ENCODE results near the gene HAL.

The HAL gene

DNA sequence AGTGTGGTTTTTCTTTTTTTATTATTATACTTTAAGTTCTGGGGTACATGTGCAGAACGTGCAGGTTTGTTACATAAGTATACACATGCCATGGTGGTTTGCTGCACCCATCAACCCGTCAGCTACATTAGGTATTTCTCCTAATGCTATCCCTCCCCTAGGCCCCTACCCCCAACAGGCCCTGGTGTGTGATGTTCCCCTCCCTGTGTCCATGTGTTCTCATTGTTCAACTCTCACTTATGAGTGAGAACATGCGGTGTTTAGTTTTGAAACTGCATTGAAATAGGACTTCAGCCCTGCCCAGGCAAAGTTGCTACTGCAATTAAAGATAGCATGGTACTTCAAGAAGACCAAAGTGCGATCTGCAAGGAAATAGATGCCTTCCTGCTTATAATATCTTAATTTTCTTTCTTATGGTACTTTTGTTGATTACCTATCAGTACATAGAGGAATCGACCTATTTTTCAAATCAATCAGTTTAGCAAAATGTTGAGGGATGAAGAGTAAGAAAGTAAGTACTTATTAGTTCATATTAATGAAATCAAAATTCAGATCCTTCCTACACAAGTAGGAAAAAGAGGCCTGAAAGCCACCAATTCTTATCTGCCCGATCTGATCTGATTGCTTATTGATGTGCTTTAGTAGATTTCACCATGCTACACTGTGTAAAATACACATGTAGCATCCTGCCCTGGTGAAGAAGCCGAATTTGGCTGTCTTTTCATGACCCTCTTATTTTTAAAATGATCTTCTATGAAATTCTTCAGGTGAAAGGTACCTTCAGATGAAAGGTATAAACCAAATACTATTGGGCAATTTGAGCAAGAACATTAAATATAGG is 37.6 kb upstream of the HAL start:
- H3K27me3 Mint-ChIP-seq: no peaks in the 10 kb centered on the region
- no peak overlapping the region for H3K27ac Mint-ChIP-seq
- H3K9me3 Mint-ChIP-seq: no peaks in the 10 kb centered on the region
- CTCF ChIA-PET: no interaction called here
- H3K4me1 Mint-ChIP-seq: peaks cover 16% of the 10 kb centered on the region
- no peak for DNase-seq
- peaks cover 10% of the 10 kb centered on the region for H3K36me3 Mint-ChIP-seq
- H3K4me3 Mint-ChIP-seq: peak overlapping the region; percentile 37

- no peaks in the 10 kb centered on the region for H3K27me3 Mint-ChIP-seq
- H3K4me3 Mint-ChIP-seq: no peak overlapping the region
- CTCF ChIA-PET: no interaction called here
- H3K9me3 Mint-ChIP-seq: no peaks in the 10 kb centered on the region
- H3K27ac Mint-ChIP-seq: no peak overlapping the region
- H3K4me1 Mint-ChIP-seq: peaks cover 16% of the 10 kb centered on the region
- DNase-seq: no peak
- peaks cover 27% of the 10 kb centered on the region for H3K36me3 Mint-ChIP-seq
Observed at GRCh38 chr12:96029826-96030225, 33.7 kb upstream of the HAL start.

GRCh38 chr12:96028538-96028937 is 32.4 kb upstream of the HAL start:
- Mint-ChIP-seq H3K9me3 (no peaks in the 10 kb centered on the region), H3K4me1 (peaks cover 16% of the 10 kb centered on the region), H3K27ac (no peak overlapping the region), H3K27me3 (no peaks in the 10 kb centered on the region), H3K4me3 (no peak overlapping the region), H3K36me3 (peaks cover 31% of the 10 kb centered on the region)
- CTCF ChIA-PET: no interaction called here
- DNase-seq: no peak

DNA sequence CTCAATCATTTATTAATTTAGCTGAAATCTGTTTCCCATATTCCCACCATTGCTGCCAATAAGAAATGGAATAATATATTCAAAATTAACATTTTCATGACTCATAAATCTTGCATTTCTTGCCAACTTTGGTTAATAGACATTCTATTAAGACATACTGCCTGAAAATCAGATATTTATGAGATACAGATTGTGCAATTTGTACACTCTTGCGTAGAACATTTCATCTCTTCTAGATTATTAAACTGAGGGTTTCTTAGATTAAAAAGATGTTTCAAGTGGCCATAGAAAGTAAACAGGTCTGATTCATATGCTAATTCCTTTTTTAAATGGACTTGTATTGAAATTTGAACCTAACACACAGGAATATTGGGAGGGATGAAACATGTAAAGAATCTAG is 30.2 kb upstream of the HAL start:
- Mint-ChIP-seq H3K36me3 (peaks cover 42% of the 10 kb centered on the region), H3K9me3 (no peaks in the 10 kb centered on the region), H3K27me3 (no peaks in the 10 kb centered on the region), H3K27ac (no peak overlapping the region), H3K4me1 (peaks cover 13% of the 10 kb centered on the region), H3K4me3 (no peak overlapping the region)
- DNase-seq: no peak
- CTCF ChIA-PET: no interaction called here

DNA sequence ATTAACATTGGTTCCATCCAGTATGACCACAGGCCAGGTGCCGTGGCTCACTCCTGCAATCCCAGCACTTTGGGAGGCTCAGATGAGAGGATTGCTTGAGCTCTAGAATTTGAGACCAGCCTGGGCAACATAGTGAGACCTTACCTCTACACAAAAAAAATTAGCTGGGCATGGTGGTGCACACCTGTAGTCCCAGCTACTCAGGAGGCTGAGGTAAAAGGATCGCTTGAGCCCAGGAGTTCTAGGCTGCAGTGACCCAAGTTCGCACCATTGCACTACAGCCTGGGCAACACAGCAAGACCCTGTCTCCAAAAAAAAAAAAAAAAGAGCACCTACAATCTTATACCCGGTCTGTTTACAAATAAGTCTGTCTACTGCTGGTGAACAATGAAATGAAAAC is 29.4 kb upstream of the HAL start:
- Mint-ChIP-seq H3K36me3 (peaks cover 45% of the 10 kb centered on the region), H3K4me3 (no peak overlapping the region), H3K4me1 (peaks cover 12% of the 10 kb centered on the region), H3K27me3 (no peaks in the 10 kb centered on the region), H3K9me3 (no peaks in the 10 kb centered on the region), H3K27ac (no peak overlapping the region)
- CTCF ChIA-PET: no interaction called here
- DNase-seq: no peak

- Mint-ChIP-seq H3K4me1 (peaks cover 4% of the 10 kb centered on the region), H3K27ac (no peak overlapping the region), H3K36me3 (peaks cover 36% of the 10 kb centered on the region), H3K4me3 (no peak overlapping the region), H3K27me3 (no peaks in the 10 kb centered on the region), H3K9me3 (no peaks in the 10 kb centered on the region)
- CTCF ChIA-PET: interaction anchor here (0.6 kb wide), 1 partner anchor 452 kb away, joined by 3 read pairs; no protein-coding TSS in a partner anchor
- DNase-seq: no peak
Observed at GRCh38 chr12:96020314-96021003, 24.3 kb upstream of the HAL start.

GRCh38 chr12:96015672-96016071 is 19.5 kb upstream of the HAL start:
- DNase-seq: no peak
- no peaks in the 10 kb centered on the region for H3K4me1 Mint-ChIP-seq
- CTCF ChIA-PET: interaction anchor here (1.7 kb wide), 1 partner anchor 18 kb away, joined by 4 read pairs; no protein-coding TSS in a partner anchor
- no peaks in the 10 kb centered on the region for H3K27me3 Mint-ChIP-seq
- peaks cover 32% of the 10 kb centered on the region for H3K36me3 Mint-ChIP-seq
- no peaks in the 10 kb centered on the region for H3K9me3 Mint-ChIP-seq
- no peak overlapping the region for H3K27ac Mint-ChIP-seq
- H3K4me3 Mint-ChIP-seq: no peak overlapping the region

GRCh38 chr12:96014943-96015599 is 18.9 kb upstream of the HAL start:
- no peak overlapping the region for H3K27ac Mint-ChIP-seq
- H3K4me3 Mint-ChIP-seq: no peak overlapping the region
- no peak for DNase-seq
- H3K4me1 Mint-ChIP-seq: no peaks in the 10 kb centered on the region
- CTCF ChIA-PET: interaction anchor here (1.7 kb wide), 1 partner anchor 17 kb away, joined by 4 read pairs; no protein-coding TSS in a partner anchor
- no peaks in the 10 kb centered on the region for H3K9me3 Mint-ChIP-seq
- H3K36me3 Mint-ChIP-seq: peaks cover 34% of the 10 kb centered on the region
- H3K27me3 Mint-ChIP-seq: no peaks in the 10 kb centered on the region

- Mint-ChIP-seq H3K27me3 (no peaks in the 10 kb centered on the region), H3K4me1 (no peaks in the 10 kb centered on the region), H3K4me3 (no peak overlapping the region), H3K36me3 (peaks cover 37% of the 10 kb centered on the region), H3K9me3 (no peaks in the 10 kb centered on the region), H3K27ac (no peak overlapping the region)
- DNase-seq: no peak
- CTCF ChIA-PET: interaction anchor here (2.5 kb wide), 1 partner anchor 10 kb away, joined by 14 read pairs; no protein-coding TSS in a partner anchor
Observed at GRCh38 chr12:96007729-96008128, 11.6 kb upstream of the HAL start.

DNA sequence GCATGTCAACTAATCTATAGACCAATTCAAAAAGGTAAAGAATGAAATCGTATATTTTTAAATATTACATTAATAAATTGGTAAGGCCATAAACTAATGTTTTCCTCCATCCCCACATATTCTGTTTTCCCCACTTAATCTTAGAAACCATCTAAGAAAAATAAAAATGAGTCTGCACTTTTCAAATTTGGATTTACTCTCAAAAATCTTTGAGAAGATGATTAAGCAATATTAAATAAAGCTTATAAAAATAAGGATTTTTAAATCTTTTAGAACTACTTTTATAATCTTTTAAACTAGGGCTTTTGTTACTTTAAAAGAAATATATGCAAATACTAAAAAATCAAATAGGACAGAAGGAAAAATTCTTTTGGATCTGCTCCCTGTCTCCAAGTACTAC is 10.6 kb upstream of the HAL start:
- Mint-ChIP-seq H3K27me3 (no peaks in the 10 kb centered on the region), H3K9me3 (no peaks in the 10 kb centered on the region), H3K36me3 (peaks cover 30% of the 10 kb centered on the region), H3K27ac (no peak overlapping the region), H3K4me3 (no peak overlapping the region), H3K4me1 (no peaks in the 10 kb centered on the region)
- CTCF ChIA-PET: interaction anchor here (2.5 kb wide), 1 partner anchor 9 kb away, joined by 14 read pairs; no protein-coding TSS in a partner anchor
- no peak for DNase-seq

DNA sequence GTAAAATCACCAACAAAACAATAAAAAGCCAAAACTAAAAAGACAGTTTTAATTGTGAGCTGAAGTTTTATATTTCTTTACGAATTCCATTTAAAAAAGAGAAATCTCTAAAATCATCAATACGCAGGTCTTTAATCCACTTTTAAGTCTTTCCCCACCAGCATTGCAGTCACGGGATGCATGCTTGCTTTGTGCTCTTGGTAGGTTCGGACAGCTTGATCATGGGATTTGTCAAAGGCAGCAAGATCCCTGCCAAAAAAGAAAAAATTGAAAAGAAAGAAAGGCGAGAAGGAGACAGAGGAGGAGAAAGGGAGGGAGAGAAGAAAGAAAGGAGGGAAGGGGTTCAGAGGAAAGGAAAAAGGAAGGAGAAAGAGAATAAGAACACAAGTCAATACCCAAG is 4.7 kb upstream of the HAL start:
- Mint-ChIP-seq H3K36me3 (peaks cover 17% of the 10 kb centered on the region), H3K4me3 (no peak overlapping the region), H3K9me3 (no peaks in the 10 kb centered on the region), H3K4me1 (peaks cover 7% of the 10 kb centered on the region), H3K27me3 (no peaks in the 10 kb centered on the region), H3K27ac (peak overlapping the region; percentile 15)
- CTCF ChIA-PET: interaction anchor here (5.3 to 6.1 kb wide), 2 partner anchors 57 to 83 kb away, joined by 30 to 80 read pairs; partner anchors contain the start of genes AMDHD1 and CCDC38
- DNase-seq: no peak

DNA sequence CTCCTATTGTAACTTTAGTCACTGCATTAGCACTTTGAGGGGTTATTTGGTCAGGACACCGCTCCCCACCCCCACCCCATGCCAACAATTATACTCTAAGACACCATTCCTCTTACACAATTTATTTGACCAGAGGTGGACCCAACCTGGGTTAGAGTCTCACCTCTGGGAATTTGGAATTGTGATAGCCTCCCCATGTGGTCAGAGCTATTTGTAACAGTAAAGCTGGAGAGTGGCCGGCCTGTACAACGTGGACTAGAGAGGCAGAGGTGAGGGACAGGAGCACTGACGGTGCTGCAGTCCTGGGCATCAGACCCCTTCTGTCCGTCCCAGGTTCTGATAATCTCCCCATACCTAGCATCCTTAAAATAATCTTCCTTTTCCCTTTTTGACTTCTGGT is 3.3 kb upstream of the HAL start:
- DNase-seq: no peak
- Mint-ChIP-seq H3K27me3 (no peaks in the 10 kb centered on the region), H3K36me3 (peaks cover 7% of the 10 kb centered on the region), H3K9me3 (no peaks in the 10 kb centered on the region), H3K4me3 (no peak overlapping the region), H3K4me1 (peaks cover 7% of the 10 kb centered on the region), H3K27ac (no peak overlapping the region)
- CTCF ChIA-PET: interaction anchor here (0.9 to 6.1 kb wide), 13 partner anchors 10 to 517 kb away, joined by 3 to 80 read pairs (median 8); partner anchors contain the start of genes AMDHD1, CCDC38 and LTA4H

GRCh38 chr12:95998611-95999286 is 2.6 kb upstream of the HAL start:
- H3K4me1 Mint-ChIP-seq: peaks cover 7% of the 10 kb centered on the region
- H3K36me3 Mint-ChIP-seq: peaks cover 4% of the 10 kb centered on the region
- no peak overlapping the region for H3K4me3 Mint-ChIP-seq
- H3K27me3 Mint-ChIP-seq: no peaks in the 10 kb centered on the region
- peak overlapping the region; percentile 52 for H3K27ac Mint-ChIP-seq
- peak; percentile 66 for DNase-seq
- H3K9me3 Mint-ChIP-seq: no peaks in the 10 kb centered on the region
- CTCF ChIA-PET: interaction anchor here (0.6 to 6.1 kb wide), 39 partner anchors 9 to 1980 kb away, joined by 3 to 80 read pairs (median 4); partner anchors contain the start of genes AMDHD1, CCDC38 and LTA4H

Measured in activated naive CD4-positive, alpha-beta T cell treated with anti-CD3 and anti-CD28 coated beads, Interleukin-2, amount 10 ng/mL, durations not matched to agents 7 days and 5 days (primary cell).